ENCODE measurements around the gene CEP128.

GRCh38 chr14:80933282-80933681 is 8.3 kb downstream of the CEP128 start:
- no peak for TF ChIP-seq CTCF (IDR thresholded peaks at IDR 0.05; ENCODE audit: borderline replicate concordance, extremely low read depth, low read length, poor library complexity, severe bottlenecking)
- TF ChIP-seq EZH2 (IDR thresholded peaks at IDR 0.05; ENCODE audit: borderline replicate concordance, low read depth, low read length, severe bottlenecking) = no peak

All from DND-41 (cell line).